B cell (primary cell): ENCODE data around the gene TLE6. TPM values are rescaled to one million over a fixed set of nuclear protein-coding genes. Genes with fewer than 3 reads are reported as not detected.

ENCODE experiments used
- ATAC-seq: fragments of 200-7000 bp; cut with Tn5 transposase; one replicate; pipeline ENCODE4 v1.10.0; 2021; ENCODE audit warnings: low read depth, mild to moderate bottlenecking, moderate number of reproducible peaks, moderate library complexity
- CTCF ChIA-PET: fragments of 350-600 bp; sonication (Branson Sonifier 250); formaldehyde crosslinking; loops from one replicate; lab custom pipeline; 2021; ENCODE audit warnings: antibody characterized with exemption, inconsistent platforms; lab: Charles Lee
- POLR2A ChIA-PET: fragments of 350-600 bp; sonication (Branson Sonifier 250); formaldehyde crosslinking; loops from one replicate; lab custom pipeline; 2021; ENCODE audit warnings: antibody characterized with exemption; lab: Charles Lee
- DNase-seq: peaks from one replicate; pipeline ENCODE4 v3.0.0; 2013
- H2AFZ ChIP-seq: 2 replicates; pipeline ENCODE4 v1.6.1; 2012; ENCODE audit warnings: mild to moderate bottlenecking, low read depth, low read length; ENCODE audit not compliant: insufficient read depth, poor library complexity, severe bottlenecking
- H3K27ac ChIP-seq, 2 donors: 1 replicate in 1 of 2; 2 replicates in 1 of 2; pipeline ENCODE4 v1.5.1; 2012 to 2013; ENCODE audit warnings: low read length in 2 of 2, mild to moderate bottlenecking in 2 of 2, moderate library complexity in 1 of 2
- H3K27me3 ChIP-seq, 4 experiments: fragments of 200-600 bp in 1 of 4; sonication (generic) in 1 of 4; replicated peaks in 1 of 4; 1 replicate in 2 of 4; 2 replicates in 2 of 4; pipeline versions ENCODE4 v1.6.1 to v1.7.0; 2013 to 2016; ENCODE audit warnings: low read length in 3 of 4, mild to moderate bottlenecking in 2 of 4, mixed read lengths in 1 of 4, moderate library complexity in 1 of 4; ENCODE audit not compliant: insufficient read depth in 4 of 4, control insufficient read depth in 3 of 4; ENCODE audit errors: control extremely low read depth in 1 of 4
- H3K36me3 ChIP-seq, 2 experiments: replicated peaks in 1 of 2; 1 replicate in 1 of 2; 2 replicates in 1 of 2; pipeline versions ENCODE4 v1.6.1 to v1.7.1; 2013; ENCODE audit warnings: low read length in 1 of 2; ENCODE audit not compliant: insufficient read depth in 2 of 2, control insufficient read depth in 1 of 2; ENCODE audit errors: control extremely low read depth in 1 of 2, extremely low read depth in 1 of 2
- H3K4me1 ChIP-seq, 2 donors: fragments of 200-600 bp in 1 of 2; sonication (generic) in 1 of 2; 1 replicate in 1 of 2; 2 replicates in 1 of 2; pipeline versions ENCODE4 v1.5.1 to v1.6.1; 2013 to 2017; ENCODE audit warnings: low read length in 2 of 2; ENCODE audit not compliant: control insufficient read depth in 2 of 2, insufficient read depth in 2 of 2
- H3K4me2 ChIP-seq: replicated peaks from 2 replicates; pipeline ENCODE3; 2012; ENCODE audit warnings: mild to moderate bottlenecking, low read depth, low read length; ENCODE audit not compliant: poor library complexity, severe bottlenecking
- H3K4me3 ChIP-seq, 5 experiments: fragments of 200-600 bp in 1 of 5; sonication (generic) in 1 of 5; 1 replicate in 3 of 5; 2 replicates in 2 of 5; pipeline versions ENCODE4 v1.5.1 to v1.7.0; 2011 to 2016; ENCODE audit warnings: low read length in 4 of 5, mild to moderate bottlenecking in 4 of 5, low read depth in 2 of 5, control low read depth in 1 of 5, moderate library complexity in 1 of 5; ENCODE audit not compliant: insufficient read depth in 1 of 5; ENCODE audit errors: control extremely low read depth in 1 of 5, extremely low read depth in 1 of 5
- H3K79me2 ChIP-seq: fragments of 200-600 bp; sonication (generic); one replicate; pipeline ENCODE4 v1.6.0; 2016; ENCODE audit warnings: low read length; ENCODE audit not compliant: control insufficient read depth, insufficient read depth
- H3K9ac ChIP-seq: fragments of 200-600 bp; sonication (generic); 2 replicates; pipeline ENCODE4 v1.6.1; 2017; ENCODE audit warnings: mild to moderate bottlenecking, low read length, moderate library complexity
- H3K9me3 ChIP-seq, 3 donors: one replicate each; pipeline versions ENCODE4 v1.6.1 to v1.7.1; 2013; ENCODE audit warnings: low read length in 2 of 3; ENCODE audit not compliant: control insufficient read depth in 2 of 3, insufficient read depth in 1 of 3; ENCODE audit errors: control extremely low read depth in 1 of 3
- H4K20me1 ChIP-seq: 2 replicates; pipeline ENCODE4 v1.6.0; 2012; ENCODE audit warnings: mild to moderate bottlenecking, low read length; ENCODE audit not compliant: insufficient read depth, control insufficient read depth, poor library complexity, severe bottlenecking
- H3K27ac Mint-ChIP-seq: one replicate; pipeline ENCODE4 v1.8.0; 2021; ENCODE audit warnings: mixed read lengths
- H3K27me3 Mint-ChIP-seq: one replicate; pipeline ENCODE4 v1.8.0; 2021; ENCODE audit warnings: mixed read lengths
- H3K4me1 Mint-ChIP-seq: one replicate; pipeline ENCODE4 v1.8.0; 2021; ENCODE audit warnings: mixed read lengths
- H3K4me3 Mint-ChIP-seq: one replicate; pipeline ENCODE4 v1.8.0; 2021; ENCODE audit warnings: mixed read lengths
- H3K9me3 Mint-ChIP-seq: one replicate; pipeline ENCODE4 v1.8.0; 2022; ENCODE audit warnings: mixed read lengths; ENCODE audit not compliant: insufficient read depth
- CTCF ChIP-seq: fragments of 200-600 bp; IDR thresholded peaks from one replicate; pipeline ENCODE4 v1.8.0; 2022; ENCODE audit warnings: antibody characterized with exemption, mild to moderate bottlenecking
- EZH2 ChIP-seq: IDR thresholded peaks from 2 replicates; pipeline ENCODE4 v1.6.1; 2012; ENCODE audit warnings: borderline replicate concordance, low read depth, mild to moderate bottlenecking, moderate library complexity, low read length; ENCODE audit not compliant: insufficient read depth, poor library complexity, severe bottlenecking
- WGBS: methylation state at CpG from one replicate; pipeline ENCODE4 v1.1.5; 2013; ENCODE audit warnings: missing lambda C conversion rate; ENCODE audit not compliant: insufficient coverage; 5-methylcytosine and 5-hydroxymethylcytosine counted together
- intact Hi-C: fragments of 100-400 bp; cut with micrococcal nuclease; formaldehyde crosslinking; loops from one replicate; pipeline ENCODE4 v1.10.0; 2022
- polyA plus RNA-seq: library from polyadenylated mRNA; depleted of rRNA; stranded (reverse); fragments of >200 nt; gene quantifications from 2 replicates; pipeline ENCODE4 v1.2.3, GENCODE V29; 2012
- total RNA-seq, 2 donors: library from RNA; stranded (reverse); fragments of 120-200 nt in 1 of 2; gene quantifications; 1 replicate in 1 of 2; 2 replicates in 1 of 2; pipeline versions ENCODE4 v1.2.3 to v1.2.4, GENCODE V29; 2013 to 2022

Gene TLE6
- total and polyA plus RNA-seq, 2 donors (not counting 1 experiment from before 2014, with no cell fraction given): 1.5 to 3.0 TPM

GRCh38 chr19:2944403-2944774, 33.0 kb upstream of the TLE6 start:
- DNase-seq (no peak), ATAC-seq (no peak)
- Histone ChIP-seq H3K36me3 (peaks cover 0 to 3% of the 10 kb centered on the region in 2 experiments), H3K4me1 (peaks cover 9 to 22% of the 10 kb centered on the region in 2 donors), H4K20me1 (no peaks in the 10 kb centered on the region), H3K27ac (peak overlapping the region in 1 of 2 donors; percentile 94), H3K9ac (peak overlapping the region; percentile 90), H3K4me2 (peak overlapping the region; percentile 97), H3K79me2 (peaks cover 29% of the 10 kb centered on the region), H3K9me3 (no peaks in the 10 kb centered on the region), H3K4me3 (peak overlapping the region; percentile 3 to 87 (median 79)), H2AFZ (peak overlapping the region; percentile 97), H3K27me3 (no peaks in the 10 kb centered on the region)
- 3% methylated on average over 23 of the region's 23 CpGs for WGBS
- peak overlapping the region; percentile 41 for H3K27ac Mint-ChIP-seq
- peak overlapping the region; percentile 97 for H3K4me3 Mint-ChIP-seq
- H3K4me1 Mint-ChIP-seq: peaks cover 29% of the 10 kb centered on the region
- ChIA-PET POLR2A (no interaction called here), CTCF (no interaction called here)
- intact Hi-C loops: no loop called here
- TF ChIP-seq EZH2 (no peak), CTCF (no peak)
- no peaks in the 10 kb centered on the region for H3K27me3 Mint-ChIP-seq
- no peaks in the 10 kb centered on the region for H3K9me3 Mint-ChIP-seq

GRCh38 chr19:2944775-2945574, 32.4 kb upstream of the TLE6 start, which contains the start of gene ZNF77:
TSS of gene ZNF77 (minus strand) at chr19:2944971. CDS start at chr19:2944840, 131 bp downstream.
- Histone ChIP-seq H3K27ac (peak within 1 kb of the TSS; percentile 81 to 94), H4K20me1 (no peaks in the 10 kb centered on the region), H3K9me3 (no peaks in the 10 kb centered on the region), H3K79me2 (peaks cover 29% of the 10 kb centered on the region), H3K27me3 (no peaks in the 10 kb centered on the region), H3K4me3 (peak within 1 kb of the TSS; percentile 3 to 87 (median 79)), H3K36me3 (peaks cover 0 to 2% of the 10 kb centered on the region in 2 experiments), H3K4me2 (peak within 1 kb of the TSS; percentile 97), H2AFZ (peak within 1 kb of the TSS; percentile 97), H3K4me1 (peaks cover 14 to 28% of the 10 kb centered on the region in 2 donors), H3K9ac (peak within 1 kb of the TSS; percentile 90)
- peak within 1 kb of the TSS; percentile 97 for H3K4me3 Mint-ChIP-seq
- ChIA-PET CTCF (interaction anchor here (0.6 kb wide), 1 partner anchor 13 kb away, joined by 3 read pairs; no protein-coding TSS in a partner anchor), POLR2A (no interaction called here)
- peaks cover 35% of the 10 kb centered on the region for H3K4me1 Mint-ChIP-seq
- ATAC-seq (peak; percentile 97), DNase-seq (peak; percentile 99)
- intact Hi-C loops: loop anchor here (1.0 kb wide), 1 partner anchor 45 kb away; the partner anchor contains the start of gene ZNF57
- no peaks in the 10 kb centered on the region for H3K9me3 Mint-ChIP-seq
- peak; percentile 96 for TF ChIP-seq EZH2
- no peak for TF ChIP-seq CTCF
- no peaks in the 10 kb centered on the region for H3K27me3 Mint-ChIP-seq
- H3K27ac Mint-ChIP-seq: peak within 1 kb of the TSS; percentile 96
- 1% methylated on average over 74 of the region's 74 CpGs for WGBS
